ENCODE measurements around the gene ZC3H7B. TPM values are rescaled to one million over a fixed set of nuclear protein-coding genes. Genes with fewer than 3 reads are reported as not detected.
"Not testable (repeated sequence)": the region's sequence is repeated elsewhere in the genome, so short reads cannot be mapped to it uniquely, and the experiment has no call there.

The ZC3H7B gene
- total RNA-seq, 1 experiment from 2014 or later, result 58.7 TPM

GRCh38 chr22:41285820-41286638, 15.3 kb upstream of the ZC3H7B start, which contains the start of gene RANGAP1:
Gene RANGAP1, minus strand, starts transcription at chr22:41286187. Its CDS starts 5,143 bp downstream, at chr22:41281044.
- peak; percentile 99 for DNase-seq (ENCODE audit: low read depth)

- no peak for DNase-seq (ENCODE audit: low read depth)
Measured at GRCh38 chr22:41286639-41287091, 14.7 kb upstream of the ZC3H7B start.

- DNase-seq (ENCODE audit: low read depth), result peak; percentile 93
Measured at GRCh38 chr22:41288245-41288946, 12.9 kb upstream of the ZC3H7B start.

- no peak for DNase-seq (ENCODE audit: low read depth)
Measured at GRCh38 chr22:41289671-41290070, 11.7 kb upstream of the ZC3H7B start.

- peak; percentile 77 for DNase-seq (ENCODE audit: low read depth)
Measured at GRCh38 chr22:41290262-41291221, 10.8 kb upstream of the ZC3H7B start.

- DNase-seq (ENCODE audit: low read depth), result not testable (repeated sequence)
Measured at GRCh38 chr22:41294816-41295215, 6.5 kb upstream of the ZC3H7B start.

GRCh38 chr22:41296826-41297667, 4.3 kb upstream of the ZC3H7B start:
- DNase-seq (ENCODE audit: low read depth), result no peak

GRCh38 chr22:41300661-41301060, 664 bp upstream of the ZC3H7B start:
- DNase-seq (ENCODE audit: low read depth), result no peak

- no peak for DNase-seq (ENCODE audit: low read depth)
Measured at GRCh38 chr22:41302021-41302767, 869 bp downstream of the ZC3H7B start.

- DNase-seq (ENCODE audit: low read depth), result no peak
Measured at GRCh38 chr22:41302811-41303210, 1.5 kb downstream of the ZC3H7B start.

- peak; percentile 88 for DNase-seq (ENCODE audit: low read depth)
Measured at GRCh38 chr22:41305646-41306045, 4.3 kb downstream of the ZC3H7B start.

GRCh38 chr22:41308054-41308453, 6.7 kb downstream of the ZC3H7B start:
- DNase-seq (ENCODE audit: low read depth), result no peak

GRCh38 chr22:41308544-41308947, 7.2 kb downstream of the ZC3H7B start:
- no peak for DNase-seq (ENCODE audit: low read depth)

- DNase-seq (ENCODE audit: low read depth), result no peak
Measured at GRCh38 chr22:41310336-41310735, 9.0 kb downstream of the ZC3H7B start.

GRCh38 chr22:41311487-41311886, 10.2 kb downstream of the ZC3H7B start:
- no peak for DNase-seq (ENCODE audit: low read depth)

GRCh38 chr22:41314821-41315220, 13.5 kb downstream of the ZC3H7B start:
- no peak for DNase-seq (ENCODE audit: low read depth)

GRCh38 chr22:41315586-41315985, 14.3 kb downstream of the ZC3H7B start:
- no peak for DNase-seq (ENCODE audit: low read depth)

GRCh38 chr22:41320416-41321240, 19.3 kb downstream of the ZC3H7B start:
- DNase-seq (ENCODE audit: low read depth), result no peak
